ENCODE results near the gene HNRNPA1.
A peak's percentile ranks its signal among the peaks of the same experiment; 100 is the strongest.
"Not testable (repeated sequence)": the region's sequence is repeated elsewhere in the genome, so short reads cannot be mapped to it uniquely, and the experiment has no call there.

HNRNPA1 gene

GRCh38 chr12:54299515-54300224 lies 19.1 kb downstream of the HNRNPA1 start:
- DNase-seq, result no peak

GRCh38 chr12:54300225-54300731 lies 19.8 kb downstream of the HNRNPA1 start:
- DNase-seq, result no peak

GRCh38 chr12:54300732-54301427 lies 20.4 kb downstream of the HNRNPA1 start, which contains the start of gene NFE2:
NFE2 (minus strand) TSS chr12:54301015; CDS start chr12:54295248, 5,767 bp downstream.
- no peak for DNase-seq

- DNase-seq, result no peak
These were observed 21.0 kb downstream of the HNRNPA1 start for GRCh38 chr12:54301428-54302048.

GRCh38 chr12:54303640-54304039 lies 23.1 kb downstream of the HNRNPA1 start:
- no peak for DNase-seq

DNA sequence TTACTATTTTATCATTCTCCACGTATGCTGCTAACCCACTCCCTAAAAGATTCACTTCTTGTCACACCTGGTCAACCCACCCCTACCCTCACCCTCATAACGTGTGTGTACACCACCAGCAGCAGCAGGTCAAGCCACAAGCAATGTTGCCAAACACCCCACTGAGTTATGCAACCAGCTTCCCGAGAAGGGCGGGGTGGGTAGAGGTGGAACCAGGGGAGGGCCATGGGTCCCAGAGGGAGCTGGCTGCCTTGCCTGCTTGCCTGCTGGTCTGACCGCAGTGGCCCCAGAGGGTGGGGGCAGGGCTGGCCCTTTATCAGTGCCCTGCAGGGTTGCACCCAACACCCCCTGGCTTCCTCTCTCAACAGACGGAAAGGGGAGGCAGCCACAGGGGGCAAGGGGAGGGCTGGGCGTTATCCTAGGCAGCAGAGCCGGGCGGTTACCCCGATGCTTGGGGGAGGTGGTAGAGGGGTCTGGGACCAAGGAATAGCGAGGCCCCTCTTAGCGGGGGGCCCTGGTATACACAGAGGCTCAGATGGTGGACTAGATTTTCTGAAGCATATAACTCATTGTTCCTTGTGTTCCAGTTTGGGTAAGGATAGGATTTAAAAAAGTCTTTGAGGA lies 23.8 kb downstream of the HNRNPA1 start:
- DNase-seq, result no peak

GRCh38 chr12:54306925-54307741 lies 26.6 kb downstream of the HNRNPA1 start:
- no peak for DNase-seq

GRCh38 chr12:54311051-54311450 lies 30.5 kb downstream of the HNRNPA1 start:
- DNase-seq, result no peak

GRCh38 chr12:54312309-54312708 lies 31.8 kb downstream of the HNRNPA1 start:
- DNase-seq, result not testable (repeated sequence)

GRCh38 chr12:54321363-54321762 lies 40.8 kb downstream of the HNRNPA1 start:
- no peak for DNase-seq

DNA sequence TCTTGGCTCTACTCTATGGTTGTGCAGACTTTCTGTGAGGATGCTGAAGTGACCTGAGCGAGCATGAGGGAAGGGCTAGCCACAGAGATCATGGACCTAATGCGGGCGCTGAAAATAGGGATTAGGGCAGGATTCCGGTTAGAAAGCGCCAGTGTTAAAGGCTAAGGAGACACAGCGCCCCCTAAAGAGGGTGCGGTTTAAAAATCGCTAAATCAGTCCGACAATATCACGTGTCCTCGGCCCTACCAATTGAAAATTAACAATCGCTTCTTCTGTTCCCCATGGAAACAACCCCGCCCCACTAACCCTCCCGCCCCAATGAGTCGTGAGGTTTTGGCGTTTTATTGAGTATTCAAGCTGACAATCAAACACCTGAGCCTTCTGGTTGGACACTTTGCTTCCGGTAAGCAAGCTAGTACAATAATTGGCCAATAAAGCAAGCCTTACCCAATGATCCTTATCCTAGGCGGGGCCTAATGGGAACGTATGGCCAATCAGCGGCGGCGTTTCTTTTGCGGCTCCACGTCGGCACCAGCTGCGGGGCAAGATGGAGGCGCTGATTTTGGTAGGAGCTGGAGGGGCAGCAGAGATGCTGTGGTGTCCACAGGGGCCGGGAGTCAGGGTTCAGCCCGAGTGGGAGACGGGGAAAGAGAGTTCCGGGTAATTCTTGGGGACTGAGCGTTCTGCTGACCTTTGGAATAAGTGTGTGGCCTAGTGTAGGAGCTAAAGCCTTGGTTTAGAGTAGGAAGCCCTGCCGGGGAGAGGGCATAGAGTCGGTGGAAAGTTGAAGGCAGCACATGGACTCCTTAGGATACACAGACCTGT lies 44.3 kb downstream of the HNRNPA1 start, which contains the start of gene COPZ1:
Gene COPZ1, plus strand, starts transcription at position 515 of the 825 bp plus-strand sequence. Its CDS starts 33 bp downstream, at position 548.
- peak; percentile 91 for DNase-seq

DNA sequence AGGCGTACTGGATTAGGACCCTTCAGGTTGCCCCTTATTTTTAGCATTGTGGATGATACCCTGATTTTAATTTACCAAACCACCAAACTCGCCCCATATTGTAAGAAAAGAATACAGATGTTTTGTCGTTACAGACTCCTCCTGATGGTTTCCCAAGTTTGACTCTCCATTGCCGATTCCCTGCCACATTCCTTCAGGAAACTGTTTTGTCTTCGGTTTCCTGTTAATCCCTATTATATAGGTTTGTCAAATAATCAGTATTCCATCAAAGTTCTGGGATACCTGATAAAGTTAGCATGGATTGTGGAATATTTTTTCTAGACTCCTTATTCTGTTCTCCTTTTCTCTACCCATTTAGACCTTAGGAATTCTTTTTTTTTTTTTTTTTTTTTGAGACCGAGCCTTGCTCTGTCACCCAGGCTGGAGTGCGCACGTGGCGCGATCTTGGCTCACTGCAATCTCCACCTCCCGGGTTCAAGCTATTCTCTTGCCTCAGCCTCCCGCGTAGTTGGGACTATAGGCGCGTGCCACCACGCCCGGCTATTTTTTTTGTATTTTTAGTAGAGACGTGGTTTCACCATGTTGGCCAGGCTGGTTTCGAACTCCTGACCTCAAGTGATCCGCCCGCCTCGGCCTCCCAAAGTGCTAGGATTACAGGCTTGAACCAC lies 45.0 kb downstream of the HNRNPA1 start:
- DNase-seq, result not testable (repeated sequence)

- no peak for DNase-seq
These were observed 48.2 kb downstream of the HNRNPA1 start for GRCh38 chr12:54328595-54329337.

- DNase-seq, result no peak
These were observed 49.2 kb downstream of the HNRNPA1 start for GRCh38 chr12:54329759-54330158.

- DNase-seq, result no peak
These were observed 49.9 kb downstream of the HNRNPA1 start for GRCh38 chr12:54330442-54330841.

- no peak for DNase-seq
These were observed 50.9 kb downstream of the HNRNPA1 start for GRCh38 chr12:54331461-54331860.

DNA sequence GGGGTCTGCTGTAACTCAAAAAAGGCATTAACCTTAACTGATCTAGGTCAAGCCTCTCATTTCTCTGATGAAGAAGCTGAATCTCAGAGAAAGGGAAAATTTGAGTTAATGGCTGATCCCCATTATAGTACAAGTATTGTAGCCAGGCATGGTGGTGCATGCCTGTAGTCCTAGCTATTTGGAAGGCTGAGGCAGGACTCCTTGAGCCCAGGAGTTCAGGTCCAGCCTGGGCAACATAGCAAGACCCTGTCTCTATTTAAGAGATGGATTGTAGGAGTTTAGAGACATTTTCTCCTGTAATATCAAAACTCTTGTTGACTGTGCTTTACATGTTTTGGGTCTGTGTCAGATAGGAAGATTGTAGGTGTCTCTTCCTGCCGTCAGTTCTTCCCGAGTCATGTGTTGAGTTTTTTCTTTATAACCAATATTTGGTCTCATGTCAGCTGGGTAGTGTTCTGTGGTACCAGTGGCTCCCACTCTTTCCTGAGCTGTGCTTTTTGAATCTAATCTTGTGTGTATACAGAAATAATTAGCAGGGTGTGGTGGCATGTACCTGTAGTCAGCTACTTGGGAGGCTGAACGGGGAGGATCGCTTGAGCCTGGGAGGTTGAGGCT lies 53.0 kb downstream of the HNRNPA1 start:
- no peak for DNase-seq
